GOT3 (cell line): Measurements from ENCODE around the gene POLR3A.
"Not testable (repeated sequence)": the region's sequence is repeated elsewhere in the genome, so short reads cannot be mapped to it uniquely, and the experiment has no call there.

Experiments
- DNase-seq: peaks from one replicate; lab custom pipeline; 2025; ENCODE audit warnings: mixed read lengths; lab: John Stamatoyannopoulos, UW

The POLR3A gene

GRCh38 chr10:78019264-78019663 is 10.1 kb downstream of the POLR3A start:
- no peak for DNase-seq

DNA sequence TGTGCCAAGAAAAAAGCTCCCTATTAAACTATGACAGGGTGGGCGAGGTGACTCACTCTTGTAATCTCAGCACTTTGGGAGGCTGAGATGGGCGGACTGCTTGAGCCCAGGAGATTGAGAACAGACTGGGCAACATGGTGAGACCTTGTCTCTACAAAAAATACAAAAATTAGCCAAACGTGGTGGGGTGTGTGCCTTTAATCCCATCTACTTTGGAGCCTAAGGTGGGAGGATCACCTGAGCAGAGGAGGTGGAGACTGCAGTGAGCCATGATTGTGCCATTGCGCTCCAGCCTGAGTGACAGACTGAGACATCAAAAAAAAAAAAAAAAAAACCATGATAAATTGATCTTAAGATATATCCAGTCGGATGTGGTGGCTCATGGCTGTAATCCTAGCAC is 11.5 kb downstream of the POLR3A start:
- DNase-seq, result no peak

GRCh38 chr10:78015546-78015945 is 13.8 kb downstream of the POLR3A start:
- no peak for DNase-seq

DNA sequence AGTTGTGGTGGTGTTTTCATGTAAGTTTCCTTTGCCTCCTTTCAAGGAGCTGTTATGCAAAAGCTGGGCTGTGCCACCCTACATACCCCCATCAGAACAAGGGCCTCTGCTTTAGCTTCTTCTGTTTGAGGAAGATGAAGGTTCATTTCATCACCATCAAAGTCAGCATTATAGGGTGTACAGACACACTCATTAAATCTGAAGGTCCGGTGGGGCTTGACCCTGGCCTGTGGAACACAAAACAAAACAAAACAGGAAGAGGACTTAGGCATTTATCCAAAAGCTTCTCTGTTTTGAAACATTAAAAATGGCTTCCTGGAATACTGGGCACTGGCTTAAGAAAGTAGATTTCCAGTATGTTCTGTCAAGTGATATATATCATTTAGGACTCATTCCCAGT is 15.8 kb downstream of the POLR3A start:
- no peak for DNase-seq

DNA sequence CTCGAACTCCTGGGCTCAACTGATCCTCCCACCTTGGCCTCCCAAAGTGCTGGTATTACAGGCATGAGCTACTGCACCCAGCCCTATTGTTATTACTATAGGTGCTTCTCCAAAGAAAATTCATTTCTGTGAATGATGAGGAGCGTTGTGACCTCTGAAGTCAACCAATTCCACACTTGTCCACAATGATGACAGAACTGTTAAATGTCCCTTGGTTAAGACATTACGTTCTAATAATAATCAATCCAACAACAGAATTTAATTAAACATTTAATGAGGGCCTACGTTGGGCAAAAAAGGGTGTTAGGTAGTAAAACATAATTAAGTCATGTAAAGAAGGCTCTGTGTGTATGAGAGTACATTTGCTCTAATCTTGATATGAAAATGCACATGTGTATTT is 18.2 kb downstream of the POLR3A start:
- no peak for DNase-seq

GRCh38 chr10:78010278-78010677 is 19.0 kb downstream of the POLR3A start:
- no peak for DNase-seq

- no peak for DNase-seq
Observed at GRCh38 chr10:78009662-78010061, 19.7 kb downstream of the POLR3A start.

- no peak for DNase-seq
Observed at GRCh38 chr10:78007172-78007571, 22.1 kb downstream of the POLR3A start.

DNA sequence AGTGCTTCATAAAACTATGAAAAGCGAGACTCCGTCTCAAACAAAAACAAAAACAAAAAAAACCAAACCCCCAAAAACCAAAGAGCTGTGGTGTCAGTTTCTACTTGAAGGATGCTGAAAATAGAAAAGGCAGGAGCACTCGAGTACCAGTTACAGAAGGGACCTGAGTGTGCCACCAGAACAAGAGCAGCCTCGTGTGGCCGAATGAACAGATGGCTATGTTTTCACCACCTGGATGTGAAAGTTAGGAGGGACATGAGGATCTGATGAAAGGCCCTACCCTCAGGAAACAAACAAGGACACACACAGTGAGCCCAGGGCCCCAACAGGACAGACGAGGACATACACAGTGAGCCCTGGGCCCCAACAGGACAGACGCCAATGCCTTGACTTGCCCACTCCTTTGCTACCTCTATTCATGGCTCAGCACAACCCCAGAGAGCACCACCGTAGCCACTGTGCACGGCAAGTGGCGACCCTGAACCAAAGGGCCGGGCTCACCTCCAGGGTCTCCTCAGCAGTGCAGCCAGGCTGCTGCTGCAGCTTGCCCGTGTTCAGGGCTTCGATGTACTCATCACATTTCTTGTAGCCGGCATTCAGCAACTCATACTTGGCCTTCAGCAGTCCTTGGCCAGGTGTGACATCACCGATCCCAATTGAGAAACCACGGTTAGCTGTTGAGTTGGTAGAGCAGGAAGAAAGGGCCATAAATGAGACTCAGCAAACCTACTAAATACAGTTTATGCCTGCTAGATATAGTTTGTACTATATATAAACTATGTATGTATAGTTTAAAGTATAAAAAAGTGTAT is 24.9 kb downstream of the POLR3A start:
- no peak for DNase-seq

GRCh38 chr10:78002541-78003288 is 26.6 kb downstream of the POLR3A start:
- no peak for DNase-seq

DNA sequence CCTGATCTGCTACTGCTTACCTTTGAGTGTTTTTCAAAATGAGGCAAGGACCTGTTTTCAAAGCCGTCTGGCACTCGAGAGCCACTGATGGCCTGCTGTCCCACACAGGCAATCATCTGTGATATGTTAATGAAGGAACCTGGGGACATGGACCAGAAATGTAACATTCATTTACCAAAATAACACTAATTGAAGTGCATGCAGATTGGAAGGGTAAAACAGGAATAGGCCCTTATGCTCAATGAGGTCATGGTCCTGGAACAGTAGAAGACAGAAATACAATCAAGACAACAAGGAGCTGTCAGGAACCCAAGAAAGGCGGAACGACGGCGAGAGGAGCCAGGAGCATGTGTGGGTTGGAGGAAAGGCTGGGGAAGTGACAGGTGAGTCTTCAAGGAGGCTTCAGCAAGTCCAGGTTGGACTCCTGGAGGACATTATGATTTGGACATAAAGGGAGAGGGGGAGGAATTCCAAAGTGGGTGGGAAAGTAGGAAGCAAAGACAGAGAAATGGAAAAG is 28.3 kb downstream of the POLR3A start:
- no peak for DNase-seq

GRCh38 chr10:78000206-78000605 is 29.1 kb downstream of the POLR3A start:
- DNase-seq, result no peak

DNA sequence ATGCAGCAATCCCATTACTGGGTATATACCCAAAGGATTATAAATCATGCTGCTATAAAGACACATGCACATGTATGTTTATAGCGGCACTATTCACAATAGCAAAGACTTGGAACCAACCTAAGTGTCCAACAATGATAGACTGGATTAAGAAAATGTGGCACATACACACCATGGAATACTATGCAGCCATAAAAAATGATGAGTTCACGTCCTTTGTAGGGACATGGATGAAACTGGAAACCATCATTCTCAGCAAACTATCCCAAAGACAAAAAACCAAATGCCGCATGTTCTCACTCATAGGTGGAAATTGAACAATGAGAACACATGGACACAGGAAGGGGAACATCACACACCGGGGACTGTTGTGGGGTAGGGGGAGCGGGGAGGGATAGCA is 30.5 kb downstream of the POLR3A start:
- DNase-seq, result not testable (repeated sequence)

- DNase-seq, result no peak
Observed at GRCh38 chr10:77993620-77994019, 35.7 kb downstream of the POLR3A start.

GRCh38 chr10:77989081-77989724 is 40.1 kb downstream of the POLR3A start:
- no peak for DNase-seq

- no peak for DNase-seq
Observed at GRCh38 chr10:77987671-77988255, 41.6 kb downstream of the POLR3A start.

DNA sequence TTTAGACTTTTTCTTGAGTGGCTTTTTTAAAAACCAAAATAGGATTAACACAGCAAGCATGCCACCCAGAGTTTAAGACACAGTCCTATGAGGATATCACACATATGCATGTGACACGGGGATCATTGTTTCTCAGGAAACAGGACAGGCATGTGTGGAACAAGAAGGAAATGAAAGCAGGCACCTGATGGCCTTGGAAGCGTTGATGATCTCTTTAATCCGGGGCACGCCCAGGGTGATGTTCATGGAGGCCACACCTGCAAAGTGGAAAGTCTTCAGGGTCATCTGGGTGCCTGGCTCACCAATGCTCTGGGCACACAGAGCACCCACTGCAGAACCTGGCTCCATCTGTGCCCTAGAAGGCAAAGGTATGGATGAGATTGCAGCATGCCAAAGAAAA is 44.3 kb downstream of the POLR3A start:
- no peak for DNase-seq

GRCh38 chr10:77983384-77984341 is 45.7 kb downstream of the POLR3A start:
- no peak for DNase-seq

DNA sequence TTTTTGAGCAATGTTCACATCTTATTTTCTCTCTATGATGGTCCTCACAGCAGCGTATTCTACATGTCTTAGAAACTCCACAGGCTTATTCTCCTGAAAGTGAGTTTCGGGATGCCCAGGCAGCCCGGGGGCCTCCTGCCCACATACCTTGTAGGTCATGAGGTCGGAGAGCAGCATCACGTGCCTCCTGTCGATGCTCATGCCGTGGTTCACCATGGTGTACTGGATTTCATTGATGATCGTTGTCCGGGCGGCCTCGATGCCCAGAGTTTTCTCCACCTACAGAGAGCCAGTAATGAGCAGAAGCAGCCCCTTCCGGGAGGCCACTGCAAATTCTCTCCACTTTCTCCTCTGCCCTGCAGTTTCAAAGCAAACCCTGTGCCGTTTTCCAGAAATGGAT is 48.0 kb downstream of the POLR3A start:
- no peak for DNase-seq

- no peak for DNase-seq
Observed at GRCh38 chr10:77979221-77979620, 50.1 kb downstream of the POLR3A start.

GRCh38 chr10:77978360-77978759 is 51.0 kb downstream of the POLR3A start:
- no peak for DNase-seq
